ENCODE data around the gene HECTD1.
A peak's percentile ranks its signal among the peaks of the same experiment; 100 is the strongest.
"Not testable (repeated sequence)": the region's sequence is repeated elsewhere in the genome, so short reads cannot be mapped to it uniquely, and the experiment has no call there.

The HECTD1 gene

GRCh38 chr14:31110872-31111271 is 96.7 kb downstream of the HECTD1 start:
- no peak for TF ChIP-seq CTCF (conservative IDR thresholded peaks at IDR 0.05; ENCODE audit: low read depth, low read length)
- DNase-seq (ENCODE audit: low read depth): no peak

GRCh38 chr14:31109257-31109656 is 98.3 kb downstream of the HECTD1 start:
- no peak overlapping the region for H3K4me3 ChIP-seq (ENCODE audit: low read depth, low read length)
- no peak for DNase-seq (ENCODE audit: low read depth)
- TF ChIP-seq CTCF (conservative IDR thresholded peaks at IDR 0.05; ENCODE audit: low read depth, low read length): no peak

More at GRCh38 chr14:31110872-31111271, 96.7 kb downstream of the HECTD1 start:
- H3K4me3 ChIP-seq (ENCODE audit: low read depth, low read length): no peak overlapping the region

- H3K4me3 ChIP-seq (ENCODE audit: low read depth, low read length): no peak overlapping the region
- peak; percentile 40 for DNase-seq (ENCODE audit: low read depth)
- TF ChIP-seq CTCF (conservative IDR thresholded peaks at IDR 0.05; ENCODE audit: low read depth, low read length): no peak
Observed at GRCh38 chr14:31106768-31107167, 100.8 kb downstream of the HECTD1 start.

GRCh38 chr14:31097081-31097480 is 110.5 kb downstream of the HECTD1 start:
- no peak for DNase-seq (ENCODE audit: low read depth)
- no peak for TF ChIP-seq CTCF (conservative IDR thresholded peaks at IDR 0.05; ENCODE audit: low read depth, low read length)
- no peak overlapping the region for H3K4me3 ChIP-seq (ENCODE audit: low read depth, low read length)

DNA sequence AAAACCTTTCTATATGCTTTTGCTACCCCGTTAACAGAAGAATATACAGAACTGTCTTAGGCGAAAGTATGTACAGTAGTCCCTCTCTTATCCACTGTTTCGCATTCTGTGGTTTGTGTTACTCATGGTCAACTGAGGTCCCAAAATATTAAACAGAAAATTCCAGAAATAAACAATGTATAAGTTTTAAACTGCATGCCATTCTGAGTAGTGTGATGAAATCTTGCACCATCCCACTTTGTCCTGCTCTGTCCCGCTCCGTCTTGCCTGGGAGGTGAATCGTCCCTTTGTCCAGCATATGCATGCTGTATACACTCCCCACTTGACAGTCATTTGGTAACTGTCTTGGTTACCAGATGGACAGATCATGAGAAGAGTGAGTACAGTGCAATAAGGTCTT is 111.3 kb downstream of the HECTD1 start:
- no peak for TF ChIP-seq CTCF (conservative IDR thresholded peaks at IDR 0.05; ENCODE audit: low read depth, low read length)
- DNase-seq (ENCODE audit: low read depth): peak; percentile 69
- H3K4me3 ChIP-seq (ENCODE audit: low read depth, low read length): no peak overlapping the region

GRCh38 chr14:31095817-31096216 is 111.8 kb downstream of the HECTD1 start:
- not testable (repeated sequence) for DNase-seq (ENCODE audit: low read depth); H3K4me3 ChIP-seq (ENCODE audit: low read depth, low read length)

- not testable (repeated sequence) for H3K4me3 ChIP-seq (ENCODE audit: low read depth, low read length); DNase-seq (ENCODE audit: low read depth)
Observed at GRCh38 chr14:31093884-31094839, 113.4 kb downstream of the HECTD1 start.

DNA sequence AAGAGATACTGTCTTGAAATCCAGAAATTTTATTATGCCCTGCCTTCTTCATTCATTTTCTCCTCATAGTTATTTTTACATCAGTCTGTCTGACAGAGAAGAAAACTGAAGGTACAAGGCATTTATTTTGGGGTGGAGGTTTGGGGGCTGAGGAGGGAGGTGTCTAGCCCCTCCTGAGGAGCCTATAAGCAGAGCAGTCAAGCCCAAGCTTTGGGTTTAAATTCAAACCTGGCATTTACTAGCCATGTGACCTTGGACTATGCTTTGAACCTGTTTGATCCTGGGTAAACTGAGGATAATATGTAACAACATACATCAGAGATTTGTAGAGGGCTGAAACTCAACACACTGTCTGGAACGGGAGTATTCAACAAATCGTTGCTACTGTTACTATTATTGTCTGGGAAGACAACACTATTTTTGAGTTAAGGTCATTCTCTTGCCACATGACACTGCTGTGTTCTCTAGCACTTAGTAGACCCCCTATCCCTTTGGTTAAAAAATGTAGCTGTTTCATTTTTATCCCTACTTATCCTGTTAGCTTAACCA is 115.4 kb downstream of the HECTD1 start:
- no peak overlapping the region for H3K4me3 ChIP-seq (ENCODE audit: low read depth, low read length)
- DNase-seq (ENCODE audit: low read depth): no peak
- no peak for TF ChIP-seq CTCF (conservative IDR thresholded peaks at IDR 0.05; ENCODE audit: low read depth, low read length)
